H1 (cell line): ENCODE results near the gene AUH. TPM values are rescaled to one million over a fixed set of nuclear protein-coding genes. Genes with fewer than 3 reads are reported as not detected.
A peak's percentile ranks its signal among the peaks of the same experiment; 100 is the strongest.
"Not testable (repeated sequence)": the region's sequence is repeated elsewhere in the genome, so short reads cannot be mapped to it uniquely, and the experiment has no call there.

Experiments
- CTCF ChIA-PET: fragments of 300-600 bp; sonication (Branson Sonifier 250); formaldehyde crosslinking; loops from one replicate; lab custom pipeline; 2021; ENCODE audit not compliant: partially characterized antibody; lab: Charles Lee
- POLR2A ChIA-PET: fragments of 300-600 bp; sonication (Branson Sonifier 250); formaldehyde crosslinking; loops from one replicate; lab custom pipeline; 2021; ENCODE audit warnings: inconsistent platforms; ENCODE audit not compliant: partially characterized antibody; lab: Charles Lee
- DNase-seq, 2 experiments: peaks; one replicate each; pipeline versions ENCODE4 v3.0.0 to v3.0.0-alpha.2; 2010 to 2022; ENCODE audit warnings: low spot score in 2 of 2, low read depth in 1 of 2, mixed read lengths in 1 of 2
- FAIRE-seq: peaks from 2 replicates; lab custom pipeline; 2011; peaks lifted over from hg19 to GRCh38; lab: Jason Lieb, UNC
- H2AFZ ChIP-seq: 2 replicates; pipeline ENCODE4 v1.8.1; 2012; ENCODE audit warnings: low read length, inconsistent platforms
- H2AK5ac ChIP-seq: 2 replicates; pipeline ENCODE4 v1.6.1; 2013; ENCODE audit warnings: low read depth, low read length
- H2BK120ac ChIP-seq: replicated peaks from 2 replicates; pipeline ENCODE3; 2013; ENCODE audit warnings: low read depth, low read length, inconsistent platforms
- H2BK12ac ChIP-seq: 2 replicates; pipeline ENCODE4 v1.6.1; 2013; ENCODE audit warnings: low read depth, low read length
- H2BK15ac ChIP-seq: 2 replicates; pipeline ENCODE4 v1.6.1; 2013; ENCODE audit warnings: low read length
- H2BK20ac ChIP-seq: 2 replicates; pipeline ENCODE4 v1.6.1; 2013; ENCODE audit warnings: low read length
- H2BK5ac ChIP-seq: 2 replicates; pipeline ENCODE4 v1.6.1; 2013; ENCODE audit warnings: low read depth, low read length
- H3K14ac ChIP-seq: 2 replicates; pipeline ENCODE4 v1.6.1; 2013; ENCODE audit warnings: inconsistent platforms; ENCODE audit not compliant: insufficient read length
- H3K18ac ChIP-seq: 2 replicates; pipeline ENCODE4 v1.6.1; 2013; ENCODE audit warnings: low read length; ENCODE audit errors: extremely low read depth
- H3K23ac ChIP-seq: 2 replicates; pipeline ENCODE4 v1.6.1; 2013; ENCODE audit warnings: inconsistent platforms; ENCODE audit not compliant: insufficient read length
- H3K23me2 ChIP-seq: 2 replicates; pipeline ENCODE4 v1.6.1; 2013; ENCODE audit warnings: low read depth, low read length
- H3K27ac ChIP-seq: 2 replicates; pipeline ENCODE4 v1.6.1; 2011; ENCODE audit warnings: low read depth, low read length, inconsistent platforms
- H3K27me3 ChIP-seq, 4 experiments: replicated peaks in 1 of 4; 1 replicate in 1 of 4; 2 replicates in 3 of 4; pipeline versions ENCODE4 v1.6.1 to v1.8.1; 2011 to 2013; ENCODE audit warnings: low read length in 3 of 4, mild to moderate bottlenecking in 3 of 4, inconsistent platforms in 2 of 4, mixed read lengths in 2 of 4, moderate library complexity in 1 of 4; ENCODE audit not compliant: control insufficient read depth in 3 of 4, insufficient read depth in 3 of 4; ENCODE audit errors: extremely low read depth in 1 of 4
- H3K36me3 ChIP-seq, 4 experiments: 2 replicates each; pipeline versions ENCODE4 v1.6.1 to v1.8.1; 2011 to 2013; ENCODE audit warnings: mild to moderate bottlenecking in 4 of 4, low read length in 3 of 4, moderate library complexity in 2 of 4, control low read depth in 1 of 4, inconsistent platforms in 1 of 4; ENCODE audit not compliant: insufficient read depth in 4 of 4, control insufficient read depth in 2 of 4
- H3K4ac ChIP-seq: replicated peaks from 2 replicates; pipeline ENCODE3; 2013; ENCODE audit warnings: low read length, low read depth, mixed read lengths, inconsistent platforms; ENCODE audit not compliant: insufficient read length
- H3K4me1 ChIP-seq, 4 experiments: replicated peaks in 1 of 4; 1 replicate in 1 of 4; 2 replicates in 3 of 4; pipeline versions ENCODE4 v1.6.1 to v1.8.1; 2011 to 2013; ENCODE audit warnings: low read length in 3 of 4, inconsistent platforms in 2 of 4, mixed read lengths in 1 of 4; ENCODE audit not compliant: insufficient read depth in 4 of 4, control insufficient read depth in 3 of 4
- H3K4me2 ChIP-seq, 2 experiments: 2 replicates each; pipeline versions ENCODE4 v1.6.1 to v1.8.1; 2011 to 2013; ENCODE audit warnings: low read depth in 2 of 2, low read length in 2 of 2, control low read depth in 1 of 2, inconsistent platforms in 1 of 2, mild to moderate bottlenecking in 1 of 2; ENCODE audit not compliant: insufficient read depth in 1 of 2
- H3K4me3 ChIP-seq, 4 experiments: fragments of 200-600, 300-600 bp in 1 of 4; sonication (generic), shearing (Covaris generic), sonication (Bioruptor Twin) in 1 of 4; 2 replicates each; pipeline versions ENCODE4 v1.5.1 to v1.8.1; 2011 to 2016; ENCODE audit warnings: low read length in 4 of 4, low read depth in 3 of 4, control low read depth in 2 of 4, inconsistent platforms in 2 of 4, mild to moderate bottlenecking in 2 of 4, mixed read lengths in 1 of 4, moderate library complexity in 1 of 4; ENCODE audit not compliant: insufficient read depth in 2 of 4; ENCODE audit errors: extremely low read depth in 1 of 4
- H3K56ac ChIP-seq: replicated peaks from 2 replicates; pipeline ENCODE3; 2013; ENCODE audit warnings: low read depth, mild to moderate bottlenecking, mixed read lengths, low read length, inconsistent platforms; ENCODE audit not compliant: insufficient read length
- H3K79me1 ChIP-seq: 2 replicates; pipeline ENCODE4 v1.6.1; 2013; ENCODE audit warnings: low read depth, low read length, control low read depth
- H3K79me2 ChIP-seq, 2 experiments: 2 replicates each; pipeline versions ENCODE4 v1.6.1 to v1.8.1; 2012 to 2013; ENCODE audit warnings: low read length in 2 of 2, mild to moderate bottlenecking in 2 of 2, inconsistent platforms in 1 of 2; ENCODE audit not compliant: insufficient read depth in 2 of 2, control insufficient read depth in 1 of 2
- H3K9ac ChIP-seq, 4 experiments: replicated peaks in 1 of 4; 1 replicate in 1 of 4; 2 replicates in 3 of 4; pipeline versions ENCODE4 v1.6.1 to v1.8.1; 2011 to 2013; ENCODE audit warnings: low read depth in 3 of 4, low read length in 3 of 4, control low read depth in 2 of 4, mild to moderate bottlenecking in 2 of 4, moderate library complexity in 2 of 4, inconsistent platforms in 1 of 4; ENCODE audit errors: extremely low read depth in 1 of 4
- H3K9me3 ChIP-seq, 2 experiments: 2 replicates each; pipeline versions ENCODE4 v1.6.1 to v1.8.1; 2012 to 2013; ENCODE audit warnings: mild to moderate bottlenecking in 2 of 2, moderate library complexity in 2 of 2, control low read depth in 1 of 2, inconsistent platforms in 1 of 2, low read depth in 1 of 2, low read length in 1 of 2, mixed read lengths in 1 of 2; ENCODE audit not compliant: insufficient read depth in 2 of 2
- H4K20me1 ChIP-seq, 2 experiments: replicated peaks in 1 of 2; 2 replicates each; pipeline versions ENCODE3 to v1.8.1; 2011 to 2013; ENCODE audit warnings: inconsistent platforms in 2 of 2, low read length in 2 of 2, mild to moderate bottlenecking in 1 of 2; ENCODE audit not compliant: insufficient read depth in 2 of 2, control insufficient read depth in 1 of 2
- H4K5ac ChIP-seq: 2 replicates; pipeline ENCODE4 v1.6.1; 2013; ENCODE audit warnings: low read length, low read depth, mixed read lengths, inconsistent platforms; ENCODE audit not compliant: insufficient read length
- H4K8ac ChIP-seq: 2 replicates; pipeline ENCODE4 v1.8.0; 2013; ENCODE audit warnings: mild to moderate bottlenecking, moderate library complexity, low read length, inconsistent platforms; ENCODE audit not compliant: insufficient read depth; ENCODE audit errors: extremely low read depth
- H4K91ac ChIP-seq: replicated peaks from 2 replicates; pipeline ENCODE3; 2013; ENCODE audit warnings: low read length, mixed read lengths, inconsistent platforms; ENCODE audit not compliant: insufficient read length
- ATF3 ChIP-seq: IDR thresholded peaks from 2 replicates; pipeline ENCODE4 v1.6.1; 2011; ENCODE audit warnings: low read depth, mild to moderate bottlenecking, low read length; ENCODE audit not compliant: insufficient read depth
- BCL11A ChIP-seq, 2 experiments: IDR thresholded peaks; one replicate each; pipeline ENCODE4 v1.6.1; 2011; ENCODE audit warnings: low read depth in 2 of 2, low read length in 2 of 2, mild to moderate bottlenecking in 2 of 2
- WGBS, 2 experiments: shearing (Covaris generic) in 1 of 2; methylation state at CpG; one replicate each; pipeline versions ENCODE4 v1.1.6 to v1.1.7; 2013 to 2015; ENCODE audit warnings: low lambda C conversion rate in 2 of 2, mixed read lengths in 2 of 2, inconsistent platforms in 1 of 2, low coverage in 1 of 2, missing lambda C conversion rate in 1 of 2; ENCODE audit not compliant: insufficient replicate concordance in 2 of 2, insufficient coverage in 1 of 2, insufficient read length in 1 of 2; ENCODE audit errors: extremely low coverage in 1 of 2, missing lambda C conversion rate in 1 of 2; 5-methylcytosine and 5-hydroxymethylcytosine counted together
- polyA plus RNA-seq, 7 experiments: library from polyadenylated mRNA; depleted of rRNA in 3 of 7; stranded (reverse) in 5 of 7; unstranded in 2 of 7; fragments of >200 nt in 5 of 7; fragments of 200-250 nt in 2 of 7; gene quantifications; 1 replicate in 5 of 7; 2 replicates in 1 of 7; 4 replicates in 1 of 7; pipeline versions ENCODE4 v1.2.1 to v1.2.3, GENCODE V29; 2011 to 2013; ENCODE audit warnings: missing spikeins in 2 of 7, mixed read lengths in 2 of 7
- total RNA-seq: library from RNA; stranded (reverse); fragmentation: NEBNext Ultra II Directional; extraction: Animal tissue kit (Norgen Biotek cat#: 25700); gene quantifications from 2 replicates; pipeline ENCODE4 v1.2.1, GENCODE V29; 2021

AUH gene
- total and polyA plus RNA-seq, 2 of the 8 experiments (the other 6 are each of a cell fraction or from before 2014, with no cell fraction given) = 5.8 to 21.9 TPM

DNA sequence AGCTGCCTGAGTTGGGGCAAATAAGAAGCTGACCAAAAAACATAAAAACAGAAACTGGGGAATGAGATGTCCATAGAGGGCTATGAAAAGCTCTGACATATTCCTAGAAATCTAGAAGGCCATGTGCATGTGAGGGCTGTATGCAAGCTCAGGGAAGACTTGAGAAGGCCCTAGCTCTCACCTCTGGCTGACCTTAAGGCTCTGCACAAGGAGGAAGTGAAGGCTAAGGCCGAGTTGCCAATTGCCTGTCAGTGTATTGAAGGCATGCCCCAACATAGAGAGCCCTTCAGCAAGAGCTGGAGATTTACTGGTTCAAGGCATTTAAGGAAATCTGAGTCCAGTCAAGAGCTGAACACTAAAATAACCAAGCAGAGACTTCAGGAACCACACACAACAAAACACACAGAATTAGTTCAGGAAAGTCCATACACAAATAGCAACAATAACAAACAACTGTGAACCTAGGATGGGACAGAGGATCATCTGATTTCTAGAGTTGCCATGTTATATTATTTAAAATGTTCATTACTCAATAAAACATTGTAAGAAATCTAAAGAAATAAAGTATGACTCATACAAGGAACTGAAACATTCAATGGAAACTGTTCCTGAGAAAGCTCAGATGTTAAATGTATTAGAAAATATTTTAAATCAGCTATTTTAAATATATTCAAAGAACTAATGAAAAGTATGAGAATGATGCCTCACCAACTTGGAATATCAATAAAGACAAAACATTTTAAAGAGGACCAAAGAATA is 161.8 kb downstream of the AUH start (continued):
- no peak for TF ChIP-seq BCL11A (IDR thresholded peaks at IDR 0.05; ENCODE audit: low read depth in 2 of 2, low read length in 2 of 2)
- no peak for TF ChIP-seq ATF3

DNA sequence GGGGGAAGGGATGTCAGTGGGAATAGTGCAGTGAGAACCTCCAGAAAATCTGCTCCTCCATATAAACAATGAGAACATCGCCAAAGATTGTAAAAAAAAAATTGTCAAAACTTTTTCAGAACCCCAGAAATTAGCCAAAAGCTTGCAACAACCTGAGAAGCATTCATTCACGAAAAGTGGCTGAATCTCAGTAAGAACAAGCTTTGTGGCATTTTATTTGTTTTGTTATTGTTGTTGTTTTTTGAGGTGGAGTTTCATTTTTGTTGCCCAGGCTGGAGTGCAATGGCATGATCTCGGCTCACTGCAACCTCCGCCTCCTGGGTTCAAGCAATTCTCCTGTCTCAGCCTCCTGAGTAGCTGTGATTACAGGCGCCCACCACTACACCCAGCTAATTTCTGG is 162.8 kb downstream of the AUH start:
- not testable (repeated sequence) for H3K4me2 ChIP-seq, H3K14ac ChIP-seq

More for the DNA sequence above, 162.8 kb downstream of the AUH start:
- 91% methylated on average over 5 of the region's 5 CpGs; no CpG with 5 or more reads in 1 of the 2 experiments for WGBS, 2 experiments
- H2BK5ac ChIP-seq, H3K27ac ChIP-seq, H3K23me2 ChIP-seq, H3K79me1 ChIP-seq, H4K8ac ChIP-seq, H3K79me2 ChIP-seq, H2BK15ac ChIP-seq, H2BK20ac ChIP-seq, H3K36me3 ChIP-seq, H4K5ac ChIP-seq, DNase-seq, H3K4ac ChIP-seq, FAIRE-seq, POLR2A ChIA-PET, H2BK12ac ChIP-seq, H4K20me1 ChIP-seq, H3K9me3 ChIP-seq, H3K18ac ChIP-seq, H2BK120ac ChIP-seq, H3K9ac ChIP-seq, H3K4me1 ChIP-seq, H3K23ac ChIP-seq, H3K4me3 ChIP-seq, H3K56ac ChIP-seq, H2AFZ ChIP-seq, H4K91ac ChIP-seq: not testable (repeated sequence)
- 0 out of 2 replicates have a peak overlapping the region, but pooled peaks have one; percentile 19 for H2AK5ac ChIP-seq
- CTCF ChIA-PET = interaction anchor here (0.6 to 1.1 kb wide), 2 partner anchors 11 to 505 kb away, joined by 3 to 4 read pairs; no protein-coding TSS in a partner anchor
- H3K27me3 ChIP-seq = peaks cover 2 to 17% (median 14%) of the 10 kb centered on the region in 4 experiments
